T-cell (primary cell): ENCODE measurements around the gene ORC5. TPM values are rescaled to one million over a fixed set of nuclear protein-coding genes. Genes with fewer than 3 reads are reported as not detected.

Experiments
- ATAC-seq, 4 experiments: fragments of 200-7000 bp in 3 of 4; fragments of 150-1000 bp in 1 of 4; cut with Tn5 transposase; replicated peaks in 1 of 4; 1 replicate in 3 of 4; 2 replicates in 1 of 4; pipeline ENCODE4 v1.10.0; 2021; ENCODE audit warnings: moderate library complexity in 3 of 4, mild to moderate bottlenecking in 2 of 4, moderate number of reproducible peaks in 1 of 4
- CTCF ChIA-PET, 2 donors: fragments of 300-600 bp; sonication (Branson Sonifier 250); formaldehyde crosslinking; loops; one replicate each; lab custom pipeline; 2022; ENCODE audit warnings: antibody characterized with exemption in 2 of 2; lab: Charles Lee
- POLR2A ChIA-PET, 2 donors: fragments of 300-600 bp; sonication (Branson Sonifier 250); formaldehyde crosslinking; loops; one replicate each; lab custom pipeline; 2022; ENCODE audit warnings: antibody characterized with exemption in 2 of 2; lab: Charles Lee
- DNase-seq, 35 experiments: peaks; one replicate each; pipeline versions ENCODE4 v3.0.0 to v3.0.0-alpha.2; 2013 to 2023
- H3K27ac ChIP-seq: one replicate; pipeline ENCODE4 v1.5.1; 2013; ENCODE audit warnings: low read length
- H3K27me3 ChIP-seq, 2 experiments: replicated peaks in 1 of 2; 1 replicate in 1 of 2; 2 replicates in 1 of 2; pipeline versions ENCODE4 v1.6.1 to v1.7.0; 2013; ENCODE audit warnings: low read length in 1 of 2, mixed read lengths in 1 of 2; ENCODE audit not compliant: control insufficient read depth in 2 of 2, insufficient read depth in 2 of 2; ENCODE audit errors: extremely low read depth in 1 of 2
- H3K36me3 ChIP-seq, 2 donors: 1 replicate in 1 of 2; 2 replicates in 1 of 2; pipeline versions ENCODE4 v1.6.1 to v1.7.0; 2013; ENCODE audit warnings: low read length in 1 of 2; ENCODE audit not compliant: control insufficient read depth in 2 of 2, insufficient read depth in 1 of 2; ENCODE audit errors: extremely low read depth in 1 of 2
- H3K4me1 ChIP-seq, 2 experiments: 1 replicate in 1 of 2; 2 replicates in 1 of 2; pipeline versions ENCODE4 v1.6.1 to v1.7.0; 2013; ENCODE audit warnings: low read length in 2 of 2, mixed read lengths in 1 of 2; ENCODE audit not compliant: insufficient read depth in 2 of 2, control insufficient read depth in 1 of 2; ENCODE audit errors: extremely low read depth in 1 of 2
- H3K4me3 ChIP-seq, 2 donors: 1 replicate in 1 of 2; 2 replicates in 1 of 2; pipeline versions ENCODE4 v1.5.1 to v1.7.0; 2013; ENCODE audit warnings: mild to moderate bottlenecking in 2 of 2, low read length in 1 of 2, moderate library complexity in 1 of 2; ENCODE audit not compliant: control insufficient read depth in 1 of 2; ENCODE audit errors: extremely low read depth in 1 of 2
- H3K9me3 ChIP-seq: 2 replicates; pipeline ENCODE4 v1.7.0; 2013
- H3K27ac Mint-ChIP-seq, 2 donors: one replicate each; pipeline ENCODE4 v1.8.0; 2020 to 2021; ENCODE audit warnings: mild to moderate bottlenecking in 2 of 2, mixed read lengths in 2 of 2
- H3K27me3 Mint-ChIP-seq, 2 donors: one replicate each; pipeline ENCODE4 v1.8.0; 2021 to 2022; ENCODE audit warnings: mixed read lengths in 2 of 2
- H3K36me3 Mint-ChIP-seq: one replicate; pipeline ENCODE4 v1.8.0; 2021; ENCODE audit warnings: mixed read lengths
- H3K4me1 Mint-ChIP-seq, 3 donors: one replicate each; pipeline ENCODE4 v1.8.0; 2020 to 2022; ENCODE audit warnings: mixed read lengths in 3 of 3, mild to moderate bottlenecking in 1 of 3
- H3K4me3 Mint-ChIP-seq, 3 donors: one replicate each; pipeline ENCODE4 v1.8.0; 2020 to 2022; ENCODE audit warnings: mild to moderate bottlenecking in 3 of 3, mixed read lengths in 3 of 3, moderate library complexity in 3 of 3
- H3K9me3 Mint-ChIP-seq, 3 donors: one replicate each; pipeline ENCODE4 v1.8.0; 2020 to 2022; ENCODE audit warnings: mixed read lengths in 3 of 3
- WGBS: methylation state at CpG from one replicate; pipeline ENCODE4 v1.1.5; 2013; ENCODE audit warnings: missing lambda C conversion rate; ENCODE audit not compliant: insufficient coverage; 5-methylcytosine and 5-hydroxymethylcytosine counted together
- total RNA-seq, 35 experiments: library from RNA in 6 of 35; stranded (reverse) in 6 of 35; fragments of 120-200 nt in 1 of 35; gene quantifications; one replicate each; pipeline versions ENCODE4 v1.2.1 to v1.2.4 and lab custom pipeline; 2013 to 2026

Gene ORC5
- total RNA-seq, 5 donors from 2014 or later (not counting 1 experiment from before 2014, with no cell fraction given), result 10.4 to 26.9 (median 25.3) TPM

- no peak for ATAC-seq
- Histone ChIP-seq H3K9me3 (no peaks in the 10 kb centered on the region), H3K4me3 (no peak overlapping the region), H3K27me3 (no peaks in the 10 kb centered on the region), H3K36me3 (peaks cover 10 to 18% of the 10 kb centered on the region in 2 donors), H3K4me1 (no peaks in the 10 kb centered on the region), H3K27ac (no peak overlapping the region)
- DNase-seq, result peak in 1 of 35 experiments; percentile 14
- Mint-ChIP-seq H3K4me1 (peaks cover 0 to 6% (median 2%) of the 10 kb centered on the region in 3 donors), H3K4me3 (no peak overlapping the region), H3K27ac (no peak overlapping the region), H3K27me3 (no peaks in the 10 kb centered on the region), H3K9me3 (no peaks in the 10 kb centered on the region), H3K36me3 (peaks cover 27% of the 10 kb centered on the region)
- ChIA-PET POLR2A (no interaction called here), CTCF (interaction anchor here in 1 of 2 donors (0.6 kb wide), 1 partner anchor 772 kb away, joined by 9 read pairs; no protein-coding TSS in a partner anchor)
Observed at GRCh38 chr7:104160375-104160774, 47.4 kb downstream of the ORC5 start.

- ChIA-PET POLR2A (no interaction called here), CTCF (no interaction called here)
- H3K27ac ChIP-seq, result no peak overlapping the region
- peaks cover 0 to 6% (median 2%) of the 10 kb centered on the region in 3 donors for H3K4me1 Mint-ChIP-seq
- H3K4me1 ChIP-seq, result no peaks in the 10 kb centered on the region
- peak in 1 of 35 experiments; percentile 14 for DNase-seq
- no peak for ATAC-seq
- no CpG with 5 or more reads among the region's 2 CpGs for WGBS
- peaks cover 0 to 4% of the 10 kb centered on the region in 2 donors for H3K36me3 ChIP-seq
- H3K27me3 Mint-ChIP-seq, result no peaks in the 10 kb centered on the region
- H3K4me3 Mint-ChIP-seq, result no peak overlapping the region
- no peak overlapping the region for H3K27ac Mint-ChIP-seq
- H3K9me3 Mint-ChIP-seq, result no peaks in the 10 kb centered on the region
- peaks cover 20% of the 10 kb centered on the region for H3K36me3 Mint-ChIP-seq
- no peaks in the 10 kb centered on the region for H3K27me3 ChIP-seq
- no peak overlapping the region for H3K4me3 ChIP-seq
- no peaks in the 10 kb centered on the region for H3K9me3 ChIP-seq
Observed at GRCh38 chr7:104156842-104157277, 51.0 kb downstream of the ORC5 start.

- peaks cover 26% of the 10 kb centered on the region for H3K36me3 Mint-ChIP-seq
- Histone ChIP-seq H3K36me3 (peaks cover 0 to 4% of the 10 kb centered on the region in 2 donors), H3K9me3 (no peaks in the 10 kb centered on the region), H3K27ac (no peak overlapping the region), H3K4me1 (no peaks in the 10 kb centered on the region), H3K4me3 (no peak overlapping the region), H3K27me3 (no peaks in the 10 kb centered on the region)
- peaks cover 0 to 6% (median 2%) of the 10 kb centered on the region in 3 donors for H3K4me1 Mint-ChIP-seq
- no peak overlapping the region for H3K27ac Mint-ChIP-seq
- no peaks in the 10 kb centered on the region for H3K27me3 Mint-ChIP-seq
- no peak overlapping the region for H3K4me3 Mint-ChIP-seq
- POLR2A ChIA-PET, result no interaction called here
- H3K9me3 Mint-ChIP-seq, result no peaks in the 10 kb centered on the region
- no peak for DNase-seq
- CTCF ChIA-PET, result no interaction called here
- WGBS, result no CpG with 5 or more reads among the region's 4 CpGs
- no peak for ATAC-seq
Observed at GRCh38 chr7:104153287-104153686, 54.5 kb downstream of the ORC5 start.

- Mint-ChIP-seq H3K4me3 (no peak overlapping the region), H3K27ac (no peak overlapping the region), H3K36me3 (peaks cover 26% of the 10 kb centered on the region), H3K27me3 (no peaks in the 10 kb centered on the region), H3K4me1 (peaks cover 0 to 4% (median 2%) of the 10 kb centered on the region in 3 donors), H3K9me3 (no peaks in the 10 kb centered on the region)
- Histone ChIP-seq H3K27ac (no peak overlapping the region), H3K9me3 (no peaks in the 10 kb centered on the region), H3K27me3 (no peaks in the 10 kb centered on the region), H3K4me1 (no peaks in the 10 kb centered on the region), H3K4me3 (no peak overlapping the region), H3K36me3 (peaks cover 0 to 4% of the 10 kb centered on the region in 2 donors)
- CTCF ChIA-PET, result no interaction called here
- POLR2A ChIA-PET, result no interaction called here
- no peak for ATAC-seq
- no CpG with 5 or more reads among the region's 1 CpG for WGBS
- no peak for DNase-seq
Observed at GRCh38 chr7:104152468-104152867, 55.3 kb downstream of the ORC5 start.

- ATAC-seq, result no peak
- Mint-ChIP-seq H3K27ac (no peak overlapping the region), H3K4me1 (no peaks in the 10 kb centered on the region), H3K36me3 (peaks cover 36% of the 10 kb centered on the region), H3K4me3 (no peak overlapping the region), H3K9me3 (no peaks in the 10 kb centered on the region), H3K27me3 (no peaks in the 10 kb centered on the region)
- CTCF ChIA-PET, result interaction anchor here in 1 of 2 donors (0.5 kb wide), 1 partner anchor 1507 kb away, joined by 3 read pairs; no protein-coding TSS in a partner anchor
- Histone ChIP-seq H3K9me3 (no peaks in the 10 kb centered on the region), H3K36me3 (peaks cover 0 to 10% of the 10 kb centered on the region in 2 donors), H3K27ac (no peak overlapping the region), H3K4me1 (no peaks in the 10 kb centered on the region), H3K4me3 (no peak overlapping the region), H3K27me3 (no peaks in the 10 kb centered on the region)
- POLR2A ChIA-PET, result no interaction called here
- WGBS, result no CpG with 5 or more reads among the region's 1 CpG
- DNase-seq, result no peak
Observed at GRCh38 chr7:104150470-104150869, 57.3 kb downstream of the ORC5 start.

GRCh38 chr7:104149822-104150221 is 58.0 kb downstream of the ORC5 start:
- Mint-ChIP-seq H3K9me3 (no peaks in the 10 kb centered on the region), H3K4me3 (no peak overlapping the region), H3K27me3 (no peaks in the 10 kb centered on the region), H3K27ac (no peak overlapping the region), H3K36me3 (peaks cover 41% of the 10 kb centered on the region), H3K4me1 (no peaks in the 10 kb centered on the region)
- Histone ChIP-seq H3K9me3 (no peaks in the 10 kb centered on the region), H3K27ac (no peak overlapping the region), H3K4me3 (no peak overlapping the region), H3K36me3 (peaks cover 0 to 10% of the 10 kb centered on the region in 2 donors), H3K4me1 (no peaks in the 10 kb centered on the region), H3K27me3 (no peaks in the 10 kb centered on the region)
- ChIA-PET POLR2A (no interaction called here), CTCF (interaction anchor here in 1 of 2 donors (1.1 kb wide), 1 partner anchor 576 kb away, joined by 4 read pairs; no protein-coding TSS in a partner anchor)
- DNase-seq (no peak), ATAC-seq (no peak)
- WGBS, result 100% methylated on average over 1 of the region's 2 CpGs
